NCI-H748 (cell line): ENCODE measurements around the gene CLNK.
A peak's percentile ranks its signal among the peaks of the same experiment; 100 is the strongest.

ENCODE experiments used
- DNase-seq: peaks from one replicate; lab custom pipeline; 2025; ENCODE audit not compliant: unreplicated experiment; lab: John Stamatoyannopoulos, UW

Gene CLNK

GRCh38 chr4:10684631-10685030, at the start of gene CLNK:
Gene CLNK, minus strand, starts transcription at chr4:10684768. Its CDS starts 16,899 bp downstream, at chr4:10667869.
- no peak for DNase-seq

DNA sequence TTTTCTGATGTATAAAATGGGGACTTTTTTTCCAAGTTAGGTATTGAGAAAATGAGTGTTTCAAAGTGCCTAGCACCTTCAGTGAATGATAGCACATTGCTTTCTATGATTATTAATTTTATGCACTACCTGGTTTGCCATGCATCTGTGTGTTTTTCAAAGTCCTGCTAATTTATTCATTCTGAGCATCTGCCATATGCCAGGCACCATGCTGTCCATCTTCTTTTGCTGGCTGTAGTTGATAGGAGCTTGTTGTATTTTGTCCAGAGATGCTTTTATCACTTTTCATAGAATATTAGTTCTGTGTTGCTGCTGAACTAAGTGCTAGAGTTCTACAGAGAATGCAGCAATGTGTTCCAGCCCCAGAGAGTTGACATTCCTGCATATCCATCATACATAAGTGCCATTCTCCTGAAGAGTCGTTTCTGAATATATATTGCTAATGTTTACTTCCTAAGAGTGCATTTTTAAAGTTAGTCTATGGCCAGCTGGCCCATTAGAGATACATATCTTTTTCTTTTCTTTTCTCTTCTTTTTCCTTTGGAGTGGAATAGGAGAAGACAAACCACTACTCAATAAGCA, 49.0 kb upstream of the CLNK start:
- no peak for DNase-seq

DNA sequence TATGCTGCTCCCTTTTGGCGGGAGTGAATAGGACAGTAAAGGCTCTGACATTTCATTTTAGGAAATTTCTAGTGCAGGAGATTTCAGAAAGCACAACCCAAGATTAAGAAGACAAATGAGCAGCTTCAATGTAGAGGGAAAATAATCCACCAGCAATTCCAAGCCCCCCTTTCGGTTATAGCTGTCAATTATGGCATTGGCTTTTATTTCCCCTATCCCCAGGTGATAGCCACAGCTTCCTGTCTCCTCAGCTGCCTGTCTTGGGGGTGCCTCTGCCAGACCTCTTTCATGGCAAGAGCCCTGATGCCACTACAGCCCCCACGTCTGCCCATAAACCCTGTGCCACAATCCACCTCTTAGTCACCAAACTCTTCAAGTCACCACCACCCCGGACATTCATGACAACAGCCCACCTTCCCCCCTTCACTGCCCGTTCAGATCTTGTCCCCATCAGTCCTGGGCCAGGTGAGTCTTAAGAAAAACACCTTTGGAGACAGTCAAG, 48.4 kb upstream of the CLNK start:
- no peak for DNase-seq

- no peak for DNase-seq
Measured at GRCh38 chr4:10732235-10732913, 47.8 kb upstream of the CLNK start.

- DNase-seq = no peak
Measured at GRCh38 chr4:10731690-10732089, 47.1 kb upstream of the CLNK start.

GRCh38 chr4:10731162-10731561, 46.6 kb upstream of the CLNK start:
- no peak for DNase-seq

GRCh38 chr4:10730590-10730989, 46.0 kb upstream of the CLNK start:
- no peak for DNase-seq

GRCh38 chr4:10730019-10730418, 45.5 kb upstream of the CLNK start:
- DNase-seq = no peak

- no peak for DNase-seq
Measured at GRCh38 chr4:10729366-10729765, 44.8 kb upstream of the CLNK start.

DNA sequence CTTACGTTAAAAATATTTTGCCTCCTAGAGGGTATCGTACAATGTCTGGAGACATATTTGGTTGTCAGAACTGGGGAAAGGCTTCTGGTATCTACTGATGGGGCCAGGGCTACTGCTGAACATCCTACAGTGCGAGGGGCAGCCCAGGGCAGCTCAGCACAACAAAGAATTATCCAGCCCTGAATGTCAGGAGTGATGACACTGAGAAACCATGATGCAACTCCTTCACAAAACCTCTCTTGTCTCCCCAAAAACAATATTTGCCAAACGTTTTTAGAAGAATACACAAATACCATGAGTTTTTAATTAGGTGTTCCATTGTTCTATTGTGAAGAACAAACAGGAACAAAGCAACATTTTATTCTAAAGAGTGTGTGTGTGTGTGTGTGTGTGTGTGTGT, 43.4 kb upstream of the CLNK start:
- DNase-seq = peak; percentile 54

GRCh38 chr4:10727140-10727880, 42.7 kb upstream of the CLNK start:
- DNase-seq = no peak

- no peak for DNase-seq
Measured at GRCh38 chr4:10722957-10723356, 38.4 kb upstream of the CLNK start.

DNA sequence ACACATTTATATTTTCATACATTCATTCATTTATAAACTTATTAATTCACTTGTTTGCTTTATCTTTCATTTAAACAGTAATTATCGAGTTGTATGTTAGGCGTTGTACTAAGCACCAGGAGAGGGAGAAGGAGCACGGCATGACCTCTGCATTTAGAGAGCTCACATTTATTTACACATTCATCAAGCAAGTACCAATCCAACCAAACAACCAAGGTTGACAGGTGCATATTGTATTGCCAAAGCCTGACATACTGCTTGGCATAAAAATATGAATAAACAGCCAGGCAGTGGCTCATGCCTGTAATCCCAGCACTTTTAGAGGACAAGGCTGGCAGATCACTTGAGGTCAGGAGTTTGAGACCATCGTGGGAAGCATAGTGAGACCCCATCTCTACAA, 37.0 kb upstream of the CLNK start:
- DNase-seq = peak; percentile 76

DNA sequence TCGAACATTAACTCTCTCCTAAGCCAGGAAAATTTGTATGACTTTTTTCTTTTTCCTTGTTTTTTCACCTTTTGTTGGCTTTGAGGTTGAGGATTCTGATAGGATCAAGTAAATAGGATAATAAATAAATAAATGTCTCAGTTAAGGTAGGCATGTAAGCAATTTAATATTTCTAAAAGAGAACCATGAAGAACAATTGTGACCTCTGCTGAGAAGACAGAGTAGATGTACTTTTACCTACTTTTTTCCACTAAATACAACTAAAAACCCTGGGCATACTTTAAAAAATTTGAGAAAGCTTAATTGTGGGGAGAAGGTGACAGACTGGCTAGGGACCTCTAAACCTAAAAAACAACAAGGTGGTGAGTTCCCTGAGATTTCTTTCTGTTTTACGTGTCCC, 31.6 kb upstream of the CLNK start:
- DNase-seq = no peak

DNA sequence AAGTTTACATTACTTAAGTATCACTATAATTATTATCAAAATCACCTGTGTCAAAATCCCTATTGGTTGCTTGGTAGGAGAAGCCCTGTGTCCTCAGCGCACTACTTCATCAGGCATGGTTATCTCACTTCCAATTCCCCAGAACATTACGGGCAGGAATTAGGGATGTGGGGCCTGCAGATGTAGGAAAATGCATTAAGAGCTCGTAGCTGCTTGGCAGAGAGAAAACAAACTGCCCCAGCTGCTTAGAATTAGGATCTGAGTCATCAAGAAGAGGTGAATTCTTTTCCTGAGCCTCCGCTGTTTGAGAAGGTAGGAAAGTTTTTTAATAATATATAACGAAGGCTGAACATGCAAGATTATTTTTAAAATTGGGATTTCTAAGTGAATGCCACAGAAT, 31.1 kb upstream of the CLNK start:
- peak; percentile 38 for DNase-seq

DNA sequence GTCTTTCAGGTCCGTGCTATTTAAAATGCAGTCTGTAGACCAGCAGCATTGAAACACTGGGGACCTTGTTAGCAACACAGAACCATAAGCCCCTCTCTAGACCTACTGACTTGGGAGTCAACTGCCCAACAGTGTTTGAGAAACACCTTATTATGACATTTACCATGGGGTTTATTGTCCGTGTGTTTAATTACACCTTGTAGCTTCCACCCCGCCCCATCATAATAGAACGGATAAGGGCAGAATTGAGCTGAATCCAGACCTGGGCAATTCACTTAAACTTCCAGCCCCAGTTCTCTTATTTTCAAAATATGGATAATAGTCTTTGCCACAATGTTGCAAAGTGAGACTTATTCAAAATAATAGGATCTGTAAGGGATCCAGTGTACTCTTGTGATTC, 30.6 kb upstream of the CLNK start:
- DNase-seq = peak; percentile 89

DNA sequence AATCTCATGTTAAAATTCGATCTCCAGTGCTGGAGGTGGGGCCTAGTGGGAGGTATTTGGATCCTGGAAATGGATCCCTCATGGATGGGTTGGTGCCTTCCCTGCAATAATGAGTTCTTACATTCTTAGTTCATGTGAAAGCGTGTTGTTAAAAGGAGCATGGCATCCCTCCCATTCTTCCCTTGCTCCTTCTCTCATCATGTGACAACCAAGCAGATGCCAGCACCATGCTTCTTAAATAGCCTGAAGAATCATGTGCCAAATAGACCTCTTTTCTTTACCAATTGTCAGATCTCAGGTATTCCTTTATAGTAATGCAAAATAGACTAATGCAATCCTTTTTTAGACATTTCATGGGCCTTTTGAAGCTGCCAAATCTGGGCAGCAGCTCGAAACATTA, 29.0 kb upstream of the CLNK start:
- DNase-seq = no peak

GRCh38 chr4:10706236-10706635, 21.7 kb upstream of the CLNK start:
- no peak for DNase-seq

DNA sequence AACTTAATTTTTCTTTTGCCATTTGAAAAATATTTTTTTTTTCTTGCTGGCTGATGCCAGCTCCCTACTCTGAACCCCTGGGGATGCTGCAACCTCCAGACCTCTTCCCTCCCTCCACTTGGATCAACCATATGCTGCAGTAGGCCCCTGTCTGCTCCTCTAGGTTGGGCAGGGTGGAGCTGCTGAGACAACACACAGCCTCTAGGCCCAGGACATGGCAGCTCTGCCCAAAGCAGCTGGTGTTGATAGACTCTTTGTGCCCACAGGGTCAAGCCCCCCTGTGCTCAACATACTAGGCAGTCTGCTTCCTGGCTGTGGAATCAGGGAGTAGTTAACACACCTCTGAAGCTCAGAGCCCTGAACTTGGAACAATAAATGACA, 19.9 kb upstream of the CLNK start:
- DNase-seq = peak; percentile 22

DNA sequence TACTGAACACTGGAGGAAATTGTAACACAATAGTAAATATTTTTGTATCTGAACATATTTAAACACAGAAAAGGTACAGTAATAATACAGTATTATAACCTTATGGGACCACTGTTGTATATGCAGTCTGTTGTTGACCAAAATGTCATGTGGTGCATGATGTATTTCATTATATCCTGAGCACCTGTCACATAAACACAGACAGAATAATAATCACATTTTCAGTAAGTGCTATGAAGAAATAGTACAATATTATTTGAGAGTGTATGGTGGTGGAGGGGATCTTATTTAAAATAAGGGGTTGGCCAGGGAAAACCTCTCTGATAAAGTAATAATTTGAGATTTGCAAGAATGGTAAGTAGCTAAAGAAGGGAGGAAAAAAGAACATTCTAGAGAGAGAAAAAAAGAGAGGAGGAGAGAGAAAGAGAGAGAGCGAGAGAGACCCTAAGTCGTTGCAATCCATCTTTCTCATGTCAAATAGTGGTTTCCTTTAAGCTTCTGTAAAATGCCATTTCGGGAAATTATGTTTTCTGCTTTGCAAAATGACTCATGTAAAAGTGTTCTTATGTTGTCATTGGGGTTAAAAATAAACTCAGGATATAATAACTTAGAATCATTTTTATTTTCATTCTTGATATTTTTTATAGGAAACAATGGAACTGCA, 19.3 kb upstream of the CLNK start:
- no peak for DNase-seq

DNA sequence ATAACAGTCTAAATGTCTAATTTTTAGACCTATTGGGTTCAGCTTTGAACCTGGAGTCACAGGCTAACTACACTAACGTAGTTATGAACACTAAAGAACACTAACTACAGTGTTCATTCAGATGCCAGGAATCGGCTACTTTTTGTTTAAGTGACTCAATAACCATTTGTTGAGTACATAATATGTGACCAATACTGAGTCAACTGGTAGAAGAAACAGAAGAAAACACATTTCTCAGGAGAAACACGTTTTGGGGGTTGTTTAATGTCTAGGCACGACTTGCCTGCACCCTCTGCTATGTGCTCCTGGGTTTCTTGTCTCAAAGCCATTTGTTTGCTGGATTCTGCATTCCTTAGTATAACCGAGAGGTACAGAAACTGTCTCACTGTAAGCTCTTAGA, 18.6 kb upstream of the CLNK start:
- DNase-seq = no peak
